ENCODE results near the gene GNL3L.
"Not testable (repeated sequence)": the region's sequence is repeated elsewhere in the genome, so short reads cannot be mapped to it uniquely, and the experiment has no call there.

Gene GNL3L

DNA sequence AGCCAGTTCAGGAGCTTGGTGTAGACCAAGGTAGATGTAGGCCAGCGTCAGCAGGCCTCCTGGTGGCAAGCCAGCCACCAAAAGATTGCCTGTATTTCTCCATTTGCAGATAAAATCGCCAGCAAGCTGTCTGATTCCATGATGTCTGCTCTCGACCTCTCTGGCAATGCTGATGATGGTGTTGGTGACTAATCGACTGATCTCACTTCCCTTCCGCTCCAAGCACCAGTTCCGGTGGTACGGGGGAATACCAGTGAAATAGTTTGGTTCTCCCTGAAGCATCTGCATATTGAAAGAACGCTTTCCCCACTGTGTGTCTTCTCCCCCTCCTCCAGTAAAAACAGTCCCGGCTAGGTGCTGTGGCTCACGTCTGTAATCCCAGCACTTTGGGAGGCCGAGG, 30.4 kb downstream of the GNL3L start:
- no peak for DNase-seq

DNA sequence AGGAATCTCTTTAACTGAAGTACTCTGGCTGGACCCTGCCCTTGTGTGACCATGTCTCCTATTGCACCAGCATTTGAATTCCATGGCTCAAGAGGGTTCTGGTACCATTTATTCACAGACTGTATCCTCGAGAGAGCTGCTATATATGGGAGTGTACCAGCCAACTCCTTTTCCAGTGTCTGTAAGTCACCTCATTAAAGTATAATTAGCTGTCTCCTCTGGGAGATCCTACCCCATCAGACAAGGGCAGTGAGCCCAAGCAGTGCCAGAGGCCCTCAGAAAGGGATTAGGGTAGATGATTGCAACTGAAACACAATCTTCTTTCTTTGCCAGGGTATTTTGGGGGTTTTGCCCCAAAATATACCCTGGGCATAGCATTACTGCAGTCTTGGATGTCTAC, 31.6 kb downstream of the GNL3L start:
- no peak for DNase-seq

DNA sequence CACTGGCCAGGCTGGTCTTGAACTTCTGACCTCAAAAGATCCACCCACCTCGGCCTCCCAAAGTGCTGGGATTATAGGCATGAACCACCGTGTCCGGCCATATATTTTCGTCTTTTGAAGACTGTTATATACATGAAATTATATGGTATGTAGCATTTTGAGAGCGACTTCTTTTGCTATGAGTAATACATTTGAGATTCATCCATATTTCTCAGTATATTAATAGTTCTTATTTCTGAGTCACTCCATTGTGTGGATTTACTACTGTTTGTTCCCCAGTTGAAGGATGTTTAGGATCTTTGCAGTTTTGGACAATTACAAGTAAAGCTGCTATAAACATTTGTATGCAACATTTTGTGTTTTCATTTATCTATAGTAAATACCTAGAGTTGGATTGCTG, 34.9 kb downstream of the GNL3L start:
- no peak for DNase-seq

DNA sequence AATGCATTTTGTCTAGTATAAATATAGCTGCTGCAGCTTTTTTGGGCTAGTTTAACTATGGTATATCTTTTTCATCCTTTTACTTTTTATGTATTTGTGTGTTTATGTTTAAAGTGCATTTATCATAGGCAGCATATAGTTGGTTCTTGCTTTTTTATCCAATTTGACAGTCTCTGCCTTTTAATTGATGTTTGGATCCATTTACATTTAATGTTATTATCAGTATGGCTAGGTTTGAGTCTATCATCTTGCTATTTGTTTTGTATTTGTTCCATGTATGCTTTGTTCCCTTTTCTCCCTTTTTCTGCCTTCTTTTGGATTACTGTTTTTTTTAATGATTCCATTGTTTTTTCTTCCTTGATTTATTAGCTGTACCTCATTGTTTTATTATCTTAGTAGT, 40.3 kb downstream of the GNL3L start:
- DNase-seq, result no peak

DNA sequence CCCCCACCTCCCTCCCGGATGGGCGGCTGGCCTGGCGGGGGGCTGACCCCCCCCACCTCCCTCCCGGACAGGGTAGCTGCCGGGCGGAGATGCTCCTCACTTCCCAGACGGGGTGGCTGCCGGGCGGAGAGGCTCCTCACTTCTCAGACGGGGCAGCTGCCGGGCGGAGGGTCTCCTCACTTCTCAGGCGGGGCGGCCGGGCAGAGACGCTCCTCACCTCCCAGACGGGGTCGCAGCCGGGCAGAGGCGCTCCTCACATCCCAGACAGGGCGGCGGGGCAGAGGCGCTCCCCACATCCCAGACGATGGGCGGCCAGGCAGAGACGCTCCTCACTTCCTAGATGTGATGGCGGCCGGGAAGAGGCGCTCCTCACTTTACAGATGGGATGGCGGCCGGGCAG, 42.6 kb downstream of the GNL3L start:
- DNase-seq, result not testable (repeated sequence)

DNA sequence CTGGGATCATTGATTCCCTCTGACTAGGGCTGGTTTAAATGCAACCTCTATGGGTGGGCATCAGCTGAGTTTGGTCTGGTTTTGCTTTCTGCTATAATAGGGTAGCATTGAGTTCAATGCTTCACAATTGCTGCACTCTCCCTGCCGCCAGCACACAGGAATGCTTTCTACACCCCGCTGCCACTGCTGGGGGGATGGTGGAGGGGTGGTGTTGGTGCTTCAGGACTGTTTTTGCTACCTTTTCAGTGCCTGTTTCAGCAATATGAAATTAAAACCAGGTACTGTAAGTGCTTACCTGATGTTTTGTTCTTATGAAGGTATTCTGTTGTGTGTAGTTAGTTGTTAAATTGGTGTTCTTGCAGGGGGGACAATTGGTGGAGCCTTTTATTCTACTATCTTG, 67.7 kb downstream of the GNL3L start:
- DNase-seq, result no peak

DNA sequence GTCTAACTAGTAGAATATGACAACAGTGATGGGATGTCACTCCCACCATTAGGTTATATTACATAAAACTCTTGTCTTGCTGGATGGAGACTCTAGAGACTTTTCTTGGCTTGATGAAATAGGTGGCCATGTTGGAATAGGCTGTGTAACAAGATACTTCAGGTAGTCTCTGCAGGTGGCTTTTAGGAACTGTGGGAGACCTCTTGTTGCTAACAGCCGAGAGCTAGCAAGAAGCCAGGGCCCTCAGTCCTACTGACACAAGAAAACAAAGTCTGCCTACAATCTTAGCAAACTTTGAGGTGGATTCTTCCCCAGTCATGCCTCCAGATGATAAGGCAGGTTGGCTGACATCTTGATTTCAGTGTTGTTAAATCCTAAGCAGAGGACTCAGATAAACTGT, 72.5 kb downstream of the GNL3L start:
- DNase-seq, result no peak
